DMS 273 (cell line): Measurements from ENCODE around the gene TUT7.
"Not testable (repeated sequence)": the region's sequence is repeated elsewhere in the genome, so short reads cannot be mapped to it uniquely, and the experiment has no call there.

Experiments used
- DNase-seq: peaks from one replicate; lab custom pipeline; 2025; ENCODE audit not compliant: unreplicated experiment; lab: John Stamatoyannopoulos, UW

Gene TUT7

GRCh38 chr9:86350006-86350760 is 4.0 kb downstream of the TUT7 start:
- no peak for DNase-seq

- no peak for DNase-seq
These were observed 4.9 kb downstream of the TUT7 start for GRCh38 chr9:86349271-86349670.

GRCh38 chr9:86347991-86348390 is 6.2 kb downstream of the TUT7 start:
- DNase-seq, result no peak

GRCh38 chr9:86344818-86345217 is 9.4 kb downstream of the TUT7 start:
- DNase-seq, result no peak

- DNase-seq, result no peak
These were observed 11.9 kb downstream of the TUT7 start for GRCh38 chr9:86342269-86342668.

GRCh38 chr9:86341007-86341491 is 13.2 kb downstream of the TUT7 start:
- no peak for DNase-seq

- DNase-seq, result no peak
These were observed 13.7 kb downstream of the TUT7 start for GRCh38 chr9:86340356-86341006.

- DNase-seq, result no peak
These were observed 16.6 kb downstream of the TUT7 start for GRCh38 chr9:86337469-86338108.

GRCh38 chr9:86336058-86336457 is 18.2 kb downstream of the TUT7 start:
- no peak for DNase-seq

GRCh38 chr9:86333651-86334050 is 20.6 kb downstream of the TUT7 start:
- DNase-seq, result no peak

GRCh38 chr9:86330186-86330585 is 24.0 kb downstream of the TUT7 start:
- DNase-seq, result no peak

- DNase-seq, result no peak
These were observed 24.6 kb downstream of the TUT7 start for GRCh38 chr9:86329649-86330048.

GRCh38 chr9:86328156-86328555 is 26.1 kb downstream of the TUT7 start:
- DNase-seq, result no peak

- no peak for DNase-seq
These were observed 27.7 kb downstream of the TUT7 start for GRCh38 chr9:86326536-86326935.

- no peak for DNase-seq
These were observed 29.3 kb downstream of the TUT7 start for GRCh38 chr9:86324901-86325300.

- DNase-seq, result no peak
These were observed 29.9 kb downstream of the TUT7 start for GRCh38 chr9:86324308-86324707.

GRCh38 chr9:86322973-86323644 is 31.1 kb downstream of the TUT7 start:
- no peak for DNase-seq

GRCh38 chr9:86321373-86321772 is 32.8 kb downstream of the TUT7 start:
- DNase-seq, result no peak

GRCh38 chr9:86318187-86318586 is 36.0 kb downstream of the TUT7 start:
- DNase-seq, result no peak

- DNase-seq, result no peak
These were observed 39.1 kb downstream of the TUT7 start for GRCh38 chr9:86315078-86315477.

- not testable (repeated sequence) for DNase-seq
These were observed 41.3 kb downstream of the TUT7 start for GRCh38 chr9:86312959-86313358.

- DNase-seq, result no peak
These were observed 45.5 kb downstream of the TUT7 start for GRCh38 chr9:86308687-86309086.
